Measurements from ENCODE around the gene IL36A.

The IL36A gene

DNA sequence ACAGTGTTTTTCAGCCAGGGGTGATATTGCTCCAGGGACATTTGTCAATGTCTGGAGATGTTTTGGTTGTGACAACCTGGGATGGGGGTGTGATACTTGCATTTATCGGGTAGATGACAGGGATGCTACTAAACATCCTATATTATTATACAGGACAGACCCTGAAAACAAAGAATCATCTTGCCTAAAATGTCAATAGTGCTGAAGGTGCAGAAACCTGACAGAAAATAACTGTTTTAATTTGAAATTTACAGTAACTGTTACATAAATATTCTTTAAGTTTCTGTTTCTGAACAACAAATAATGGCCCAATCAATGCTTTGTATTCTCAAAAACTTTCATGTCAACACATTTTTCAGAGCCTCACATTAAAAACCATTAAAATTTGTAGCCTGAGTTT, 2.0 kb downstream of the IL36A start:
- no peak for DNase-seq (ENCODE audit: low read depth)

DNA sequence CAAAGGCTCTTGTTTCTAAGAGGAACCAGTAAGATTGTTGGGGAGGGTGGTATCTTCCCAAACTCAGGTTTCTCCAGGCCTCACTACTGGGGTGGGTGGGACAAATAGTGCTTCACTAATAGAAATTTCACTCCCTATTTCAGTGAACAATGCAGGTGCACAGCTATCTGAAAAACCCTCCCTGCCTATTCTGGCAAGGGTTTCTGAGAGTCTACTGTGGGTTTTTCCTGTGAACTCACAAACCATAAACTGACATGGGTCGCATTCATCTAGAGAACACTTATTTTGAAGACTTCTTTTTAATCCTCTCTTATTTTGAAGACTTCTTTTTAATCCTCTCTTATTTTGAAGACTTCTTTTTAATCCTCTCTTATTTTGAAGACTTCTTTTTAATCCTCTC, 4.4 kb downstream of the IL36A start:
- no peak for DNase-seq (ENCODE audit: low read depth)

DNA sequence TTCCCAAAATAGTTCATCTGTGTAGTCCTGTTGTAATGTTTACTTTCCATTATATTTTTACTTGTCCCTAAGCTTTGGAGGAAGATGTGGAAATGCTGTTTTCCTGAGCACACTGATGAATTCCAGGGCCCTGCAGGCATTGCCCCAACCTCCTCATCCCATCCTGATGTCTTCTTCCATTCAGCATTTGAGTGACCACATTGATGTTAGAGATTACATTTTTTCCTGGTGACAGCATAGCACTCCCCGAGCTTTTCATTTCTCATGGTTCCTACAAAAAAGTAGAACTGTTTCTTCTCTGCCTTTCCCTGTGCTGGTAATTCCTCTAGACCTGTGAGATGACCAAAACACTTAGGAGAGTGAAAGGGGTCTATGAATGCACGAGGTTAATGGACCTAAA, 4.8 kb downstream of the IL36A start:
- peak; percentile 14 for DNase-seq (ENCODE audit: low read depth)

DNA sequence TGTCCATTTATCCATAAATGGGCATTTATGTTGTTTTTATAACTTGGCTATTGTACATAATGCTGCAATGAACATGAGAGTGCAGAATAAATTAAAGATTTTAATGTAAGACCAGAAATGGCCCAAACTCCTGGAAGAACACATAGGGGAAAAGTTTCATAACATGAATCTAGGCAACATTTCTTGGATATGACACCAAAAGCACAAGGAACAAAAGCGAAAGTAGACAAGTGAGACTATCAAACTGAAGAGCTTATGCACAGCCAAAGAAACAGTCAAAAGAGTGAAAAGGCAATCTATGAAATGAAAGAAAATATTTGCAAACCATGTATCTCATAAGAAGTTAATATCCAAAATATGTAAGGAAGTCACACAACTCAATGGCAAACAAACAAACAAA, 5.8 kb downstream of the IL36A start:
- DNase-seq (ENCODE audit: low read depth): no peak

DNA sequence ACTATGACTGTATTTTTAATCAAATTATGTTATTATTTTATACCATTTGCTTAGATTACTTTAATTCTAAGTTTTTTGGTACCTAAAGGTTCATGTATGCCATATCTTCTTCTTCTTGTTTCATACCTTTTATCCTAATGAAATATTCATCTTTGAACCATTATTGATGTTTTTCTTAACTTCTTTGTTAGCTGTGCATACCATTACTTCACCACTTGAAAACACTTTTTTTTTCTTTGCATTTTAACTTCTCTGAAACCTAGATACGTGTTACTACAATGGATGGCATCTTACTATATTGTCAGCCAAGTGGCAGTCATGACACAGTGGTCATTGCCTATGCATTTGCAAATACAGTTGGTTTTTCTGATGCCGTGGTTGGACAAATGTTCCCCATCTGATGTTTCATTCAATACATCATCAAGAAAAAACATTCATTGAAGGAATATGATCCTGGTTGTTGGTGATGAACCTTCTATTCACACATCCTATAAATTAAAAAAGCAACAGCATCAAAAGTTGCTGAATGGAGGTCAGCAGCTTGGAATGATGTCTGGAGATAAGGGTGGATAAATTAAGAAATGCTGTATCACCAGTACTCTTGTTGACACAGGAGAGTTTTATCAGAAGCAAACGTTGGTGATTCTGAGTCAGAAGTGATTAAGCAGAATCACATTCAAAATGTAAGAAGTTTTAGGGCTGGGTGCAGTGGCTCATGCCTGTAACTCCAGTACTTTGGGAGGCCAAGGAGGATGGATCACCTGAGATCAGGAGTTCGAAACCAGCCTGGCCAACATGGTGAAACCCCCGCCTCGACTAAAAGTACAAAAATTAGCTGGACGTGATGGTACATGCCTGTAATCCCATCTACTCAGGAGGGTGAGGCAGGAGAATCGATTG, 7.4 kb downstream of the IL36A start:
- DNase-seq (ENCODE audit: low read depth): peak; percentile 20

DNA sequence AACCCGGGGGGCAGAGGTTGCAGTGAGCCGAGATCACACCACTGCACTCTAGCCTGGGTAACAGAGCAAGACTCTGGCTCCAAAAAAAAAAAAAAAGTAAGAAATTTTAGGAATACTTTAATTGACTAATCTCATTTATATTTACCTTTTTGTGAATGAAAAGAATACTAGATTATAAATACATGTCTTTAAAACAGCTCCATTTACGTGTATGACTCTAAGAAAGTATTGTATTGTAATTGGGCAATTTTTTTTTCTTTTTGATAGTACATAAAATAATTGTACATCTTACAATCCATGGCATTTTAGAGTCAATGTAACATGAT, 8.0 kb downstream of the IL36A start:
- no peak for DNase-seq (ENCODE audit: low read depth)

DNA sequence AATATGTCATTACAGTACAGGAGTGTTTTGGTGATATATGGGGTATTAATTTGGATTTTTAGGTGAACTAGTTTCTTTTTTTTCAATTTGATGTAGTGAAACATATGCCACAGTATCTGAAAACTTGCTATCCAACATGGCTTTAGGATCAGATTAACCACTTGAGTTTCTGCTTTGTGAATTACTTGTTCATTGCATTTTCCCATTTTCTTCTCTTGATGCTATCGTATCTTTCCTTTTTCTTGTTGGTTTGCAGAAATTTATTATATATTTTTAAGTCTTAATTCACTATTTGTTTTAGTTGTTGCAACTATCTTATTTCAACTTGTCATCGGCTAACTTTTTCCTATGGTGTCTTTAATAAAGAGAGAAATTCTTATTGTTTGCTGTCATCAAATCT, 8.8 kb downstream of the IL36A start:
- DNase-seq (ENCODE audit: low read depth): no peak

DNA sequence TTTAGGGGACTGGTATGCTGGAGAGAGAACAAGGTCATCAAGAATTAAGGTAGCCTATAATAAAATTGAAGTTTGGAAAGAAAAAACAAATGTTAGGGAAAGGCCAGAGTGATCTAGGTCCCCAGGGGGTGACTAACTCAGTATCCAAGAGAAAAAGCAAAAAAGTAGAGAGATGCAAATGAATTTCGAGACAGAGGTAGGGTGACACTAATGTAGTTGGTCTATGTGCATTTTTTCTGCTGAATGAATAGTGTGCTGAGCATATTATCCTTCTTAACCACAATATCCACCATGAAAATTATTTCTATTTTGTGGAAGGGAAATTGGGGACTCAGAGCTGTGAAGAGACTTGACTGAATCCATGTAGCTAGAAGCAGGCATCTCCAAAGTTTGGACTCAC, 9.8 kb downstream of the IL36A start:
- no peak for DNase-seq (ENCODE audit: low read depth)

DNA sequence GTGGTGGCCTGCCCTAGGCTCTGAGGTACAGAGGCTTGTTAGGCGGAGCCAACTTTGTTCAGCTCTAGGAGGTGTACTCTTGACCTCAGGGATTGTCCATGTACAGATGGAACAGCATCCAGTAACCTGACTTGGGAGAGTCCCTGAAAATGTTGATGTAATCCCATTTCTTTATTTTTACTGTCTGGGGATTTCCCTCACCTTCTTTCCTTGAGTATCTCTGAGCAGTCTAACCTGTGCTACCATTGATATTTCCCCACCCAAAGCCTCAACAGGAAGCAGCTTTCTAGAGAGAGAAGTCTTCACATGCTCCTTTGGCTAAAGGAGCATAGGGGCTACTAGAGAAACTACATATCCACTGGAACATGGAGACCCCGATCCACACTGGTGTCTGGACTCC, 10.4 kb downstream of the IL36A start:
- DNase-seq (ENCODE audit: low read depth): no peak

DNA sequence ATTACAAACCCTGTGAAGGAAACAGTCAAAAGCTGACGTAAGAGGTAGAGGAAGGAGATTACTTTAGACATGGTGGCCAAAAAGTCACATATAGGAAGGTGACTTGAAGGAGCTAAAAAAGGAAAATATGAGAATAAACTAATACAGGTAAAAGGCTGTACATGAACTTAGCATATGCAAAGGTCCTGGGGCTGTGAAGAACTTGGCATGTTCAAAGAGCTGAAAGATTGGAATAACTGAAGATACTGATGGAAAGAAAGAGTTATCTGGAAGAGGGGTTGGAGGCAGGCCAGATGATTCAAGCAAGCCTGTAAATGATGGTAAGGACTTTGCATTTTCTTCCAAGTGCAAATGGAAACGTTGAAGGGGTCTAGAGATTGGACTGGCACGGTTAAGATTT, 13.2 kb downstream of the IL36A start:
- DNase-seq (ENCODE audit: low read depth): no peak

DNA sequence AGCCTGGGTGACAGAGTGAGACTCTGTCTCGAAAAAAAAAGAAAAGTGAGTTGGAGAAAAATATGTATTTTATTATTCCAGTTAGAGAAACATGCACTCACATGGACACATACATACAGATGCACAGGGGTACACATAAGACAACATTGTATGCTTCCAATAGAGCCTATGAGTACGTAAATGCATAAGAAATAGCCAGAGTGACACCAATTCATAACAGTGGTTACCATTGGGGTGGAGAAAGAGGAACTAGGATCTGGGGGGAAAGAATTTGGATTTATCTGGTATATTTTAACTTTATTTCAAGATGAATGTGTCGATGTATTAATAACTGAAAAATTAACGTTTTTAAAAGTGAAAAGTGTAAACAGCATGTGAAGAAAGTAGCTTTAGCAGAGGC, 16.1 kb downstream of the IL36A start:
- DNase-seq (ENCODE audit: low read depth): no peak

DNA sequence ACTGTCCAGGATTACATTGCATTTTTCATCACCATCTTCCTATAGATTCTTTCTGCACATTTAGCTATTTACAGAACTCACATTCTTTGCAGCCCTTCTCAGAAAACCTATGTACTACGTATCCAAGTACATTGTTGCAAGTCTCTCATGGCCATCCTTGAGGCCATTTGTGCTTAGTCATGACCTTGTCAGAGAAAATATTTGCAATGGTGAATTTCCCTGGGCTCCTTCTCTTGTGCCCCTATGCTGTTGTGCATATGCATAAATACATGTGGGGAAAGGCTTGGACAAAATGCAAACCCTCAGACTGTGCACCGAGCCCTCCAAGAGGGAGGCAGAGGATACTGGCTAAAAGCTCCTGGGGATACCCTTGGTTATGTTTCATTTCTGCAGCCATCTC, 19.5 kb downstream of the IL36A start:
- no peak for DNase-seq (ENCODE audit: low read depth)

DNA sequence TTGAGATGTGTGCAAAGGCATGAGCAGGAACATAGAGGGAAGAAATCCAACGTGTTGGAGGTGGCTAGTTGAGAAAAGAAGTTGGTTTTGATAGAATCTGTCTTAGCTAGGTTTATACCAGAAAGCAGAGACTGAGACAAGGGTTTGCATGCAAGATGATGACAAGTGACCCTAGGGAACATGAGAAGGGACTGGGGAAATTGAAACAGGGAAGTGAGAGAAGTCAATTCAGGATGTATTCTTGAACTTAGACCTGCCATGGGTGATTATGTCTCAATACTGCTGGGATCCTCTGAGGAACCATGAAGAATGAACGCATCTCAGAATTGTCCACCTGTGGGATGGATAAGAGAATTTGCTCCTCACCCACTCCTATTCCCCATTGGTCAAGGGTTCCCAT, 20.5 kb downstream of the IL36A start:
- DNase-seq (ENCODE audit: low read depth): no peak

DNA sequence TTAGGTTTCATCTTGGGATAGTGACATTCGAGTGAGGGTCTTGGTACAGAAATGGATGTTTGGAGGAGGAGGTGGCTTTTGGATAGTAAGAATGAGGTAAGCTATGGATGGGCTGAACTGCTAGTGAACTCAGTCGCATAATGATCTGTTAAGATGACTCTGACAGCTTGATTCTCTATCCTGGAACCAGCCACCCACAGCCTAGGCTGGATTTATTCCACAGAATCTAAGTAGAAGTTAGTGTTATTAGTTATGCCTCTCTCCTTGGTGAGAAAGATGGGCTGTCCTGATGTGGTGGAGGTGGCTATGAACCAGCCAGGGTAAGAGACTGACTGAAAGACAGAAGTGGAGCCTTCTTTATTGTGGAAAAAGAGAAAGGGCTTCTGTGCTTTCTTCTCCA, 22.4 kb downstream of the IL36A start:
- DNase-seq (ENCODE audit: low read depth): no peak

DNA sequence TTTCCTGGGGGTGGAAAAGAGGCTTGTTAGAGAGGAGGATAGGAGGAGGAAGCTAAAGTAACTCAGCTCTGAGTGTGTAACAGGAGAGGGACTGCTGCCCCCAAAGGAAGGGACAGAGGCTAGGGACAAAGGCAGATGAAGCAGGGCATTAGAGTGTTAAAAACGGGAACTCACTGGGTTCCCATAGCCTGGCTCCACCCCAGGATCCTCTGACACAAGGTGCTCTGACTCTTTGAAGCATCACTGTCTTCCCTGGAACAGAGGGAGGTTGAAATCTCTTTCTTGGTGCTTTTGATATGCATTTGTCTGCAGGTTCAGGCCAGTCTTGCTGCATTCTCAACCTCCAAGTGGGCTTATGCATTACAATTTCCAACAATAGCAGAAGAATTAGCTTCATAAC, 22.9 kb downstream of the IL36A start:
- no peak for DNase-seq (ENCODE audit: low read depth)

DNA sequence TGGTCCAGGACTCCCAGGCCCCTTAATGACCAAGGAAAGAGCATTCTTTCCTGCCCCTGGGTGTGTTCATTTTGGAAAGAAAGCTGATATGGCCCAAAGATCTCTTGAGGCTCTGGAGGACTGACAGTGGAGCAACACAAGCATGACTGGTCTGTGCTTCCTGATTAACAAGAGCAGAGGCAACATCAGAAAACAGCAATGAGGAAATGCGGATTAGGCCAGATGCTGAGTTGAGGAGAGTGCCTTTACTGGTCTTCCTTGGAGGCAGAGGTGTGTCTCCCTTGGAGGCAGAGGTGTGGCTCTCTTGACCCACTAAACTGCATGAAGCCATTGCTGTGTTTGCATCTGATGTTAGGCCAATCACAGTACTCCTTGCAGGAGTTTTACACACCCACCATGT, 27.5 kb downstream of the IL36A start:
- DNase-seq (ENCODE audit: low read depth): no peak

DNA sequence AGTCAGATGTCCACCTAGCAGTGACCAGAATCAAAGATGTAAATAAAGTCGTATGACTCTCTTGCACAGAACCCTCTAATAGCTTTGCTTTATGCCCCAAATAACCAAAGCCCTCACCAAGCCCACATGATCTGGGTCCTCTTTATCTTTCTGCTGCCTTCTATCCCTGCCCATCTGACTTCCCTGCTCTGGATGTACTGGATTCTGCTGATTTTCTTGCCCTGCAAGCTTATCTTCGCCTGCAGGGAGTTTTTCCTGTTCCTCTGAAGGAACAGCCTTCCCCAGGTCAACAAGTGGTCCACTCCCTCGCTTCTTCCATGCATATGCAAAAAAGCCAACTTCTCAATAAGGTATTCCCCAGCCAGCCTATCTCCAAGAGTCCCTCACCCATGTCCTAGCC, 28.8 kb downstream of the IL36A start:
- DNase-seq (ENCODE audit: low read depth): no peak

DNA sequence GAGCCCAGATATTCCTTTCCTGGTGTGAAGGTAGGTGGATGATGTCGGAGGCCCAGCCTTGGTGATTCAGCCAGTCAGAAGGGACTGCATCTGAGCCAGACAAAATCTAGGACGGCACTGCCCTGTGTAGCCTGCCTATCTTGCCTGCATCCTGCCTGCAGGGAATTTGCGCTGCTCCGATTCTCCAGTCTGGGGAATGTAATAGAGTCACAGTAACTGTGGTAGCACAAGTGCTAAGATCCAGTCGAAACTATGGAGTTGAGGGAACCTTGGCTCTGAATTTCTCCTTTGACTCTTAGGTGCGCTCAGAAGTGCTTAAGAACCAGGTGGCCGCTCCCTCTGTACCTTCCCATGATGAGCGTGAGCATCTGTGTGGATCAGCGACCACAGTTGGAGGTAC, 31.5 kb downstream of the IL36A start:
- no peak for DNase-seq (ENCODE audit: low read depth)

DNA sequence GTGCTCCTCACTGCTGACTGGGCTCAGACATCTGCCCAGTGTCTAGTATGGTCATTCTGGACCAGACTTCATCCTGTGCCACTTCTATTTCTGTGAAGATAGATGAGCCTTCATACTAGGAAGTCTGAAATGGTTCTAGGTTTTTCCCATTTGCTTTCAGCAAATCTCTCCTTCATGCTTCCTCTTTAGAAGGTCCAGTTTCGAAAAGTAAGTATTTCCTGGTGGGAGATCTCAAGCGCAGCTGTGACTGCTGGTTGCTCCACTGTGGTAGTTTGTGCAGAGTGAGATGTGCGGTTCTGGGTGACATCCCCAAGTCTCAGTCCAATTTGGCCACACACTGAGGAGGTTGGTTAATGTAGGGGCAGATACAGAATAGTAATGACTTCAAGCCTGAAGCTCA, 33.0 kb downstream of the IL36A start:
- DNase-seq (ENCODE audit: low read depth): no peak

DNA sequence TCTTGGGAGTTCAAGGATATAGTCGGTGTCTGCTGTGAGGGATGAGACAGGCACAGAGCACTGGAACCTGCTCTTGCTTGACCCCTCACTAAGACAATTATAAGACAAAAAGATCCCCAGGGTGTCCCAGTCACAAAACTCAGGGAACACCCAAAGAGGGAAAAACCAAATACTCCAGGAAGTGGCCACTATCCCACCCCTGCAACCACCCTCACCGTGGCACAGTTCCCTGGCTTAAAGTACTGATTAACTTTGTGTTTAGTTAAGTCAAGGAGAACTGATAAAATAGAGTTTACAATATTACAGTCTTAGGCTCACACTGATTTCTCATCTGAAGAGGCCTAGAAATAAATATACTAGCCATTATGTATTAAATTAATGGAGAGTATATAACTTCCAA, 33.9 kb downstream of the IL36A start:
- no peak for DNase-seq (ENCODE audit: low read depth)

DNA sequence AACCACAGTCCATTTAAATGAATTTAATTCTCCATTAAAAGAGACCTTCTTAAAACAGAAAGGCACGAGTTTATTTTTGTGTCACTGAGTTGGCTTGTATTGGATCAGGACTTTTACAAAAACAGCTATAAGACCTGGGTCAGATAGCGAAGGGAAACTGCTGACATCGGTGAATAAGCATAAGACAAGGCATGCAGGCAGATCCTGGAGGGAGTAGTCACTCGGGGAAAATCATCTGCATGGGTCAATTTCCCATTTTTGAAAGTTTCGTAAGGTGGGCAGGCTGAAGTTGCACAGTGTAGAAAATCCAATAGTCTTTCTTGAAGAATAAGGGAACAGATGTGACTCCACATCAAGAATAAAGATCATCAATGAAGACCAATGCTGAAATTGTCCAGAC, 34.5 kb downstream of the IL36A start:
- no peak for DNase-seq (ENCODE audit: low read depth)

DNA sequence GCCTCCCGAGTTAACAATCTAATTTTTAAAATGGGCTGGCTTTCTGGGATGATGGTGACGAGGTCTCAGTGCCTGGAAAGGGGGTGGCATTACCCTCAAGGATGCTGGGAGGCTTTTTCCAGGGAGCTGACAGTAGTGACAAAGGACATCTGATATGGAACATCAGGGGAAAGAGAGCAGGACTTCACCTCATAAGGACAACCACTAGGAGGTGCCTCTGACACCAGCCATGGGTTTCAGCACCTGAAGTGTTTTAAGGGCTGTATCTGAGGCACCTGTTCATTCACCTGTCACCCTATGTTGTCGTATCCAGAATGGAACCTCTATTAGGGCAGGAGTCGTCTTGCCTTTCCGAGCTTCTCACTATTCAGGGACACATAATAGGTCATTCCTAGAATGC, 36.6 kb downstream of the IL36A start:
- DNase-seq (ENCODE audit: low read depth): no peak

DNA sequence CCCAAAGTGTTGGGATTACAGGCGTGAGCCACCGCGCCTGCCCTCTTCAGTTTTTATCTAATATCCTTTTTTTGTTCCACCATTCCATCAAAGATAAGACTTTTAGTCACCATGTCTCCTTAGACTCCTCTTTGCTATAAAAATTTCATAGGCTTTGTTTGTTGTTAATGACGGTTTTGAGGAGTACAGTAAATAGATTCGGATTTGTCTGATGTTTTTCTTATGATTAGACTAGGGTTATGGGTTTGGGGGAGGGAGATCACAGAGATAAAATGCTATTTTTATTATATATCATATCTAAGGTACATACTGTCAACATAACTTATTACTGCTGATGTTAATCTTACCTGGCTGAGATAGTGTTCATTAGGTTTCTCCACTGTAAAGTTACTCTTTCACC, 41.2 kb downstream of the IL36A start:
- no peak for DNase-seq (ENCODE audit: low read depth)
